Nephron (organoid): ENCODE measurements around the gene VWC2L.

ENCODE experiments used
- H3K27ac Mint-ChIP-seq, 3 experiments: 2 replicates each; pipeline ENCODE4 v1.8.0; 2020; ENCODE audit warnings: mixed read lengths in 3 of 3, mild to moderate bottlenecking in 2 of 3, moderate library complexity in 1 of 3
- H3K27me3 Mint-ChIP-seq: 2 replicates; pipeline ENCODE4 v1.8.0; 2021; ENCODE audit warnings: low read depth, mild to moderate bottlenecking, moderate library complexity, mixed read lengths
- H3K36me3 Mint-ChIP-seq: 2 replicates; pipeline ENCODE4 v1.8.0; 2020; ENCODE audit warnings: low read depth, mixed read lengths
- H3K4me1 Mint-ChIP-seq: 2 replicates; pipeline ENCODE4 v1.8.0; 2020; ENCODE audit warnings: mixed read lengths
- H3K4me3 Mint-ChIP-seq, 3 experiments: 2 replicates each; pipeline ENCODE4 v1.8.0; 2020; ENCODE audit warnings: mild to moderate bottlenecking in 3 of 3, mixed read lengths in 3 of 3, moderate library complexity in 2 of 3
- H3K9me3 Mint-ChIP-seq: 2 replicates; pipeline ENCODE4 v1.8.0; 2020; ENCODE audit warnings: mixed read lengths
- TF ChIP-seq, protein P1 (sequence below), 3 experiments: fragments of 200-600 bp; sonication (generic); IDR thresholded peaks; one replicate each; pipeline ENCODE4 v1.5.0; 2021; ENCODE audit warnings: antibody characterized with exemption in 3 of 3; ENCODE audit not compliant: unreplicated experiment in 3 of 3

VWC2L gene

DNA sequence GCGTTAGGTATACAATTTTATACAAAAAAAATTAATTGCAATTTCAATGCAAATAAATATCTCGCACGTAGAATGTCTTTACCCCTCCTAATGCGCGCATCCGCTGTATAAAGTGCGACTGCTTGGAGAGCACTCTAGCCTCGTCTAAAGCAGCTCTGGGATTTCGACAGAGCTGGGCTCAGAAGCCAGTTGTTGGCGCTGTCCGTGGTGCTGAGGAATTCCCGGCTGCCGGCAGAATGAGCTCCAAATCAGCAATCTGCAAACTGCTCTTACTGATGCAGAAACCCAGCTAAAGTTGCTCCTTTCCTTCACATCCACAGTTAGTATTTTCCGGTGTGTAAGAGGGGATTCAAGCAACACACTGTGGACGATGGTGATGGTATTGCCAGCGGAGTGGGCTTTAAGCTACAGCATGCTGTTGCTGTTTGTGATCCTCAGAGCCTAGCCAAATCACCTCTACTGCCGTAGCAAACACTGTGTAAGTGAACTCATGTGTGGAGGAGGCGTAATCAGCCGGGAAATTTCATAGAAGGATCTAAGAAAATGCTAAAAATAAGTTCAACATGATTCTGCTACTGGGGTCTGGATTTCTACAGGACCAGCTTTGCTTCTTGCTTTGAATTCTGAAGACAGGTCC, at the start of gene VWC2L:
Gene VWC2L (plus strand): TSS at position 137 of the 637 bp plus-strand sequence. CDS start 3,140 bp downstream, outside the sequence.
- no peak within 1 kb of the TSS for H3K4me3 Mint-ChIP-seq

DNA sequence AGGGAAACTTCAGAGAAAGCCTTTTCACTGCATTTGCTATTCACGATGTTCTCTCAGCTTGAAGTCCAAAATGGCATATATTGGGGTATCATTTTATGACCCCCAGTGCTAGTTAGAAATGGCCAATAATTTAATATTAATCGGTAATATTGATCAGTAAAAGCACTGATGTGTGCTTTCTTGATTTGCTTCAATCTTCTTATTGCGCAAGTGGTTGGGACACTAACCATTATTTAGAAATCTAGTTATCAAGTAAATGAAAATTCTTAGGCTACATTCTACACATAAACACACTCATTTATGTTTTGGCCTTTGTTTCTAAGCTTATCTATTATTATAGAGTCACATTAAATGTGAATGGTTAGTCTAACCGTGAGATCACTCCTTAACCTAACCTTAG, 49.7 kb upstream of the VWC2L start:
- H3K27me3 Mint-ChIP-seq: peaks cover 4% of the 10 kb centered on the region
- H3K9me3 Mint-ChIP-seq: peaks cover 11% of the 10 kb centered on the region
- TF ChIP-seq, protein P1, sequence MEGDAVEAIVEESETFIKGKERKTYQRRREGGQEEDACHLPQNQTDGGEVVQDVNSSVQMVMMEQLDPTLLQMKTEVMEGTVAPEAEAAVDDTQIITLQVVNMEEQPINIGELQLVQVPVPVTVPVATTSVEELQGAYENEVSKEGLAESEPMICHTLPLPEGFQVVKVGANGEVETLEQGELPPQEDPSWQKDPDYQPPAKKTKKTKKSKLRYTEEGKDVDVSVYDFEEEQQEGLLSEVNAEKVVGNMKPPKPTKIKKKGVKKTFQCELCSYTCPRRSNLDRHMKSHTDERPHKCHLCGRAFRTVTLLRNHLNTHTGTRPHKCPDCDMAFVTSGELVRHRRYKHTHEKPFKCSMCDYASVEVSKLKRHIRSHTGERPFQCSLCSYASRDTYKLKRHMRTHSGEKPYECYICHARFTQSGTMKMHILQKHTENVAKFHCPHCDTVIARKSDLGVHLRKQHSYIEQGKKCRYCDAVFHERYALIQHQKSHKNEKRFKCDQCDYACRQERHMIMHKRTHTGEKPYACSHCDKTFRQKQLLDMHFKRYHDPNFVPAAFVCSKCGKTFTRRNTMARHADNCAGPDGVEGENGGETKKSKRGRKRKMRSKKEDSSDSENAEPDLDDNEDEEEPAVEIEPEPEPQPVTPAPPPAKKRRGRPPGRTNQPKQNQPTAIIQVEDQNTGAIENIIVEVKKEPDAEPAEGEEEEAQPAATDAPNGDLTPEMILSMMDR (IDR thresholded peaks at IDR 0.05; ENCODE audit: unreplicated experiment in 3 of 3): no peak
- H3K4me3 Mint-ChIP-seq: no peak overlapping the region
- no peaks in the 10 kb centered on the region for H3K4me1 Mint-ChIP-seq
- no peaks in the 10 kb centered on the region for H3K36me3 Mint-ChIP-seq
- H3K27ac Mint-ChIP-seq: no peak overlapping the region

More for the DNA sequence above, at the start of gene VWC2L:
- Mint-ChIP-seq H3K4me1 (no peaks in the 10 kb centered on the region), H3K27me3 (peaks cover 7% of the 10 kb centered on the region), H3K36me3 (no peaks in the 10 kb centered on the region), H3K9me3 (no peaks in the 10 kb centered on the region), H3K27ac (no peak within 1 kb of the TSS)
- TF ChIP-seq, protein P1 (IDR thresholded peaks at IDR 0.05; ENCODE audit: unreplicated experiment in 3 of 3): no peak

DNA sequence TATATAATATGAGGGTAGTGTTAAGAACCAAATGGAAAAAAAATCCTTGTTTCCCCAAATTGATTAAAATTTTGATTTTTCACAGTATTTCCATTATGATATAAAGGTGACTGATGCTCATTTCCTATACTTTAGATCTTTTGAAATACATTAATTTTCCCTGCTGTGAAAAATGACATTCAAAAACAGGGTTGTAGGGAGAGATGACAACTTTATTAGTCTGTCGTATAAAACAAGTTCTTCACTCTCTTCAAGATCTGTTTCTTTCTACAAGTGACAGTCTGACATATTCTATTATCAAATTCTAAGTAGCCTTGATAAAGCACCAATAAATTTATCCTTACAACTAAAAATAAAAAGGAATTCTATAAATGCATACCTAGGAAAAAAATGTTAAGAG, 45.3 kb upstream of the VWC2L start:
- H3K27me3 Mint-ChIP-seq: peaks cover 4% of the 10 kb centered on the region
- no peak overlapping the region for H3K4me3 Mint-ChIP-seq
- no peaks in the 10 kb centered on the region for H3K9me3 Mint-ChIP-seq
- no peaks in the 10 kb centered on the region for H3K36me3 Mint-ChIP-seq
- H3K27ac Mint-ChIP-seq: no peak overlapping the region
- no peaks in the 10 kb centered on the region for H3K4me1 Mint-ChIP-seq
- TF ChIP-seq, protein P1 (IDR thresholded peaks at IDR 0.05; ENCODE audit: unreplicated experiment in 3 of 3): no peak

DNA sequence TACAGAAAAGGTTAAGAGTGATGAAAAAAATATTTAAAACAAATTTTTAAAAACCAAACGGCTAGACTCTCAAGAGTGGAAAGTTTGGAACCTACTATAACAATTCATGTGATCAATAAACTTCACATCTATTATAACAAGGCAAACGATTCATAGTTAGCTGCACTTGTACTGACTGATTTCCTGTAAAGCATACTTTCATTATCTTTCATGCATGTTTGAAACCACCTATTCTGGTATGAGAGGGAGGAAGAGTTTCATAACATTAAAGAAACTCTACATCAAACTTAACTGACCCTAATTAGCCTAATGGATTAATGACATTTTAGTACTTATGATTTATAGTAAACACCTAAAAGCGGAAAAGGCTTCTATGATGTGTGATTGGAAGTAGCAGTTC, 43.7 kb upstream of the VWC2L start:
- Mint-ChIP-seq H3K36me3 (no peaks in the 10 kb centered on the region), H3K4me1 (no peaks in the 10 kb centered on the region), H3K9me3 (no peaks in the 10 kb centered on the region), H3K27me3 (peaks cover 4% of the 10 kb centered on the region), H3K27ac (no peak overlapping the region), H3K4me3 (no peak overlapping the region)
- TF ChIP-seq, protein P1 (IDR thresholded peaks at IDR 0.05; ENCODE audit: unreplicated experiment in 3 of 3): no peak

DNA sequence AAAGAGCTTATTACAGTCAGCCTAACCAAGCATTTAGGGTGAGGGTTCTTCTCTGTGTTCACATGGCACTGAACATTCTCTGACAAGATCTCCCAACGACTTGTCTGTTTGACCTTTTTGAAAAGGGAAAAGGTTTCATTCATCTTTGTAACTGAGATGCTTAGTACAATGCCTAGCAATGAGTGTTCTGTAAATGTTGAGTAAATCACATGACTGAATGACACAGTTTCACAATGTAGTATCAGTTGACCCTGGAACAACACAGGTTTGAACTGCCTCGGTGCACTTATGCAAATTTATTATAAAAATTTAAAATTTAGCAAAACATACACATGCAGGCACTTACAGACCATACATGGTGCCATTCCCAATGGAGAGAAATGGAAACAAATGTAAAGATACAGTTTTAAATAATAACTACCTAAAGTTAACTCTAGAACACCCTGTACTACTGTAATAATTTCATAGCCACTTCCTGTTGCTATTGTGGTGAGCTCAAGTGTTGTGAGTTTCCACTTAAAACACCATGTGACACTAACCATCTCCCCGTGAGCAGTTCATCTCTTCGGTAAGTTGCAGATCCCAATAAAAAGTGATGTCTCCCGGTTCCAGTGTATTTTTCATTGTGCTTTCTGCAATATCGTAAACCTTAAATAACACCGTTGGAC, 34.1 kb upstream of the VWC2L start:
- no peak overlapping the region for H3K27ac Mint-ChIP-seq
- no peak overlapping the region for H3K4me3 Mint-ChIP-seq
- H3K9me3 Mint-ChIP-seq: no peaks in the 10 kb centered on the region
- peaks cover 18% of the 10 kb centered on the region for H3K4me1 Mint-ChIP-seq
- no peaks in the 10 kb centered on the region for H3K36me3 Mint-ChIP-seq
- no peaks in the 10 kb centered on the region for H3K27me3 Mint-ChIP-seq
- TF ChIP-seq, protein P1 (IDR thresholded peaks at IDR 0.05; ENCODE audit: unreplicated experiment in 3 of 3): no peak

DNA sequence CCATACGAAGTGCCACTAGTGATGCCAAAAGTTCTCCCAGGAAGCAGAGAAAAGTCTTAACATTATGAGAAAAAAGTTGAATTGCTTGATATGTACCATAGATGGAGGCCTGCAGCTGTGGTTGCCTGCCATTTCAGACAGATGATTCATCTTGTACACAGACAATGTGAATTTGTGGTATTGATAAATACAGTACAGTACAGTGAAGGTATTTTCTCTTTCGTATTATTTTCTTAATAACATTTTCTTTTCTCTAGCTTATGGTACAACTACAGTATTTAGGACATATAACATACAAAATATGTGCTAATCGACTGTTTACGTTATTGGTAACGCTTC, 33.6 kb upstream of the VWC2L start:
- Mint-ChIP-seq H3K27me3 (no peaks in the 10 kb centered on the region), H3K36me3 (no peaks in the 10 kb centered on the region), H3K9me3 (no peaks in the 10 kb centered on the region), H3K4me3 (no peak overlapping the region), H3K27ac (no peak overlapping the region), H3K4me1 (peaks cover 18% of the 10 kb centered on the region)
- TF ChIP-seq, protein P1 (IDR thresholded peaks at IDR 0.05; ENCODE audit: unreplicated experiment in 3 of 3): no peak
